Pancreas (tissue), 10 donors: Measurements from ENCODE around the gene RNF208. TPM values are rescaled to one million over a fixed set of nuclear protein-coding genes. Genes with fewer than 3 reads are reported as not detected.

Experiments used
- ATAC-seq, 4 donors: fragments of 200-7000 bp; cut with Tn5 transposase; one replicate each; pipeline versions ENCODE4 v1.8.0 to v1.9.1; 2020; ENCODE audit warnings: mild to moderate bottlenecking in 4 of 4, moderate library complexity in 4 of 4
- DNase-seq, 6 donors: peaks; one replicate each; pipeline ENCODE4 v3.0.0-alpha.2; 2020
- FAIRE-seq: peaks from 2 replicates; lab custom pipeline; 2012; peaks lifted over from hg19 to GRCh38; lab: Jason Lieb, UNC
- H3K27ac ChIP-seq, 4 donors: fragments of 200-600 bp; sonication (generic); 1 replicate in 3 of 4; 2 replicates in 1 of 4; pipeline versions ENCODE4 v1.5.0 to v1.8.0; 2020
- H3K27me3 ChIP-seq, 4 donors: fragments of 200-600 bp; one replicate each; pipeline ENCODE4 v1.8.0; 2021
- H3K36me3 ChIP-seq, 3 donors: fragments of 200-600 bp; sonication (generic) in 1 of 3; one replicate each; pipeline versions ENCODE4 v1.5.0 to v1.8.0; 2020 to 2021
- H3K4me1 ChIP-seq, 3 donors: fragments of 200-600 bp; one replicate each; pipeline ENCODE4 v1.8.0; 2021
- H3K4me3 ChIP-seq, 4 donors: fragments of 200-600 bp; sonication (generic) in 2 of 4; one replicate each; pipeline versions ENCODE4 v1.5.0 to v1.8.0; 2020 to 2021
- H3K9me3 ChIP-seq, 4 donors: fragments of 200-600 bp; one replicate each; pipeline ENCODE4 v1.8.0; 2021
- CTCF ChIP-seq, 4 donors: fragments of 200-600 bp; sonication (generic) in 3 of 4; IDR thresholded peaks; one replicate each; pipeline versions ENCODE4 v1.5.0 to v1.8.0; 2021; ENCODE audit warnings: antibody characterized with exemption in 4 of 4
- WGBS, 2 donors: extraction: QIAGEN DNeasy Blood & Tissue Kit; methylation state at CpG; one replicate each; pipeline ENCODE4 v1.1.7; 2013; 5-methylcytosine and 5-hydroxymethylcytosine counted together
- intact Hi-C, 3 donors: fragments of 100-400 bp; cut with DNase I; formaldehyde crosslinking; loops; one replicate each; pipeline versions ENCODE4 v1.11.1 to v1.14.2; 2022
- polyA plus RNA-seq, 2 donors: library from polyadenylated mRNA; stranded (reverse); fragments of 200-250 nt; gene quantifications; one replicate each; pipeline ENCODE4 v1.2.3, GENCODE V29; 2013
- total RNA-seq, 6 donors: library from RNA; stranded (reverse); fragmentation: NEBNext Ultra II Directional in 4 of 6; extraction: Animal tissue kit (Norgen Biotek cat#: 25700) in 4 of 6; gene quantifications; one replicate each; pipeline versions ENCODE4 v1.2.1 to v1.2.4, GENCODE V29; 2021 to 2023
- donor health status: healthy with polysubstance abuse.
- donor health status: DM: no; HTN: no; CAD: no; lungs with moderate emphysema.
- donor health status: DM: no; HTN: no; CAD: no.
- donor health status: control.
- donor health status: control.
- donor health status: Bipolar disorder and iron deficiency.
- donor health status: DM: yes; HTN: yes; CAD: no.
- donor health status: DM: no; HTN: no; CAD: no.
- donor health status: DM: no; HTN: no; CAD: no.
- donor health status: DM: yes; HTN: yes; CAD: no.

Gene RNF208
- total and polyA plus RNA-seq, 8 donors = 3.3 to 20.7 (median 3.4) TPM

GRCh38 chr9:137230705-137231371 lies 8.8 kb upstream of the RNF208 start, which contains the start of gene SLC34A3:
Gene SLC34A3 (plus strand): TSS chr9:137230901. CDS start chr9:137231703, 802 bp downstream.
- Histone ChIP-seq H3K4me3 (no peak within 1 kb of the TSS), H3K27me3 (no peaks in the 10 kb centered on the region), H3K9me3 (no peaks in the 10 kb centered on the region), H3K4me1 (peaks cover 5 to 14% (median 10%) of the 10 kb centered on the region in 3 donors), H3K36me3 (no peaks in the 10 kb centered on the region), H3K27ac (no peak within 1 kb of the TSS)
- intact Hi-C loops = loop anchor here (5.0 to 10.0 kb wide), 2 partner anchors 114 to 116 kb away; partner anchors contain the start of gene DPP7 (in 1 of the 3)
- 68% methylated on average over 14 of the region's 14 CpGs for WGBS, 2 donors
- DNase-seq (no peak), FAIRE-seq (no peak), ATAC-seq (no peak)
- TF ChIP-seq CTCF (IDR thresholded peaks at IDR 0.05) = no peak

- FAIRE-seq (no peak), ATAC-seq (no peak), DNase-seq (no peak)
- Histone ChIP-seq H3K36me3 (no peaks in the 10 kb centered on the region), H3K4me1 (peaks cover 5 to 14% (median 10%) of the 10 kb centered on the region in 3 donors), H3K4me3 (no peak overlapping the region), H3K27ac (no peak overlapping the region), H3K27me3 (no peaks in the 10 kb centered on the region), H3K9me3 (no peaks in the 10 kb centered on the region)
- 54 to 69% methylated on average over 27 to 31 of the region's 31 CpGs for WGBS, 2 donors
- intact Hi-C loops = loop anchor here (5.0 to 10.0 kb wide), 2 partner anchors 113 to 115 kb away; partner anchors contain the start of gene DPP7 (in 1 of the 3)
- TF ChIP-seq CTCF (IDR thresholded peaks at IDR 0.05) = no peak
These were observed 8.1 kb upstream of the RNF208 start for GRCh38 chr9:137229903-137230704.

GRCh38 chr9:137228968-137229896 lies 7.2 kb upstream of the RNF208 start:
- H3K4me3 ChIP-seq = no peak overlapping the region
- no peak overlapping the region for H3K27ac ChIP-seq
- WGBS, 2 donors = 69% methylated on average over 26 to 27 of the region's 27 CpGs
- FAIRE-seq = no peak
- intact Hi-C loops = no loop called here
- TF ChIP-seq CTCF (IDR thresholded peaks at IDR 0.05) = no peak
- no peaks in the 10 kb centered on the region for H3K36me3 ChIP-seq
- DNase-seq = no peak
- no peaks in the 10 kb centered on the region for H3K27me3 ChIP-seq
- H3K9me3 ChIP-seq = no peaks in the 10 kb centered on the region
- ATAC-seq = no peak
- H3K4me1 ChIP-seq = peaks cover 5 to 14% (median 10%) of the 10 kb centered on the region in 3 donors

- Histone ChIP-seq H3K9me3 (no peaks in the 10 kb centered on the region), H3K4me1 (peaks cover 5 to 14% (median 10%) of the 10 kb centered on the region in 3 donors), H3K27ac (no peak overlapping the region), H3K36me3 (no peaks in the 10 kb centered on the region), H3K27me3 (no peaks in the 10 kb centered on the region), H3K4me3 (no peak overlapping the region)
- intact Hi-C loops = no loop called here
- DNase-seq (no peak), ATAC-seq (no peak), FAIRE-seq (no peak)
- WGBS, 2 donors = 46 to 47% methylated on average over 29 of the region's 29 CpGs
- no peak for TF ChIP-seq CTCF (IDR thresholded peaks at IDR 0.05)
These were observed 6.5 kb upstream of the RNF208 start for GRCh38 chr9:137228506-137228967.
